ENCODE data around the gene SPAG16. TPM values are rescaled to one million over a fixed set of nuclear protein-coding genes. Genes with fewer than 3 reads are reported as not detected.

The SPAG16 gene
- total and polyA plus RNA-seq, 3 experiments from 2014 or later, result 7.7 to 15.3 (median 8.2) TPM

DNA sequence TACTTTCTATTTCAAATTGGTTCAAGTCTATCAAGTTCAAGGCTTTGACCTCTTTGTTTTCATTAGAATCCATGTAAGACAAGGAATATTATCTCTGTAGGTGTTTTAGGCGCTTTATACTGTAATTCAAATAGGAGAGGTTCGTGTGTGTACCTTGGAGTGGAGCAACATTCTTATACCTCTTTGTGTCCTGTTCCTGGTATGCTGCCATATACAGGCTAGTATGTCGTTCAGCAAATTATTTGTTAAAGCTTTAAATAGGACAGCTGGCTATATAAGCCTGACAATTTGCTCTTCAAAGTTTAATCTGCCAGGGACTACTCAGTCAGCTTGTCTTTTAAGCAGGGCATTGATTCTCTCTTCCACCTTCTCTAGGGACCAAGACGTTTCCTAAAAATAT, 31.1 kb upstream of the SPAG16 start:
- H3K4me3 Mint-ChIP-seq, result peak overlapping the region in 1 of 7 donors; percentile 42
- DNase-seq, result no peak
- H3K27me3 ChIP-seq (ENCODE audit: insufficient read depth, low read length, poor library complexity, severe bottlenecking), result no peaks in the 10 kb centered on the region
- H3K36me3 ChIP-seq (ENCODE audit: insufficient read depth, low read length), result no peaks in the 10 kb centered on the region
- H3K4me3 ChIP-seq (ENCODE audit: low read length), result no peak overlapping the region
- no peaks in the 10 kb centered on the region for H3K9me3 Mint-ChIP-seq
- peaks cover 0 to 12% of the 10 kb centered on the region in 2 donors for H3K27me3 Mint-ChIP-seq
- ChIA-PET POLR2A (no interaction called here), CTCF (no interaction called here)
- H3K4me1 Mint-ChIP-seq, result no peaks in the 10 kb centered on the region
- no peaks in the 10 kb centered on the region for H3K9me3 ChIP-seq (ENCODE audit: low read length)
- no peaks in the 10 kb centered on the region for H3K4me1 ChIP-seq (ENCODE audit: insufficient read depth, low read length)
- H3K27ac Mint-ChIP-seq, result no peak overlapping the region
- H3K36me3 Mint-ChIP-seq, result no peaks in the 10 kb centered on the region
- no peak overlapping the region for H3K27ac ChIP-seq (ENCODE audit: low read depth, low read length)

GRCh38 chr2:213259266-213259665, 25.0 kb upstream of the SPAG16 start:
- Mint-ChIP-seq H3K4me1 (no peaks in the 10 kb centered on the region), H3K9me3 (no peaks in the 10 kb centered on the region), H3K27me3 (peaks cover 0 to 12% of the 10 kb centered on the region in 2 donors), H3K27ac (no peak overlapping the region), H3K36me3 (no peaks in the 10 kb centered on the region), H3K4me3 (no peak overlapping the region)
- Histone ChIP-seq H3K27ac (ENCODE audit: low read depth, low read length) (no peak overlapping the region), H3K4me1 (ENCODE audit: insufficient read depth, low read length) (no peaks in the 10 kb centered on the region), H3K9me3 (ENCODE audit: low read length) (no peaks in the 10 kb centered on the region), H3K27me3 (ENCODE audit: insufficient read depth, low read length, poor library complexity, severe bottlenecking) (no peaks in the 10 kb centered on the region), H3K4me3 (ENCODE audit: low read length) (no peak overlapping the region), H3K36me3 (ENCODE audit: insufficient read depth, low read length) (no peaks in the 10 kb centered on the region)
- CTCF ChIA-PET, result no interaction called here
- POLR2A ChIA-PET, result no interaction called here
- DNase-seq, result no peak

- peaks cover 0 to 3% of the 10 kb centered on the region in 2 donors for H3K27me3 Mint-ChIP-seq
- CTCF ChIA-PET, result no interaction called here
- H3K36me3 Mint-ChIP-seq, result no peaks in the 10 kb centered on the region
- no peak overlapping the region for H3K27ac Mint-ChIP-seq
- Histone ChIP-seq H3K27me3 (ENCODE audit: insufficient read depth, low read length, poor library complexity, severe bottlenecking) (no peaks in the 10 kb centered on the region), H3K36me3 (ENCODE audit: insufficient read depth, low read length) (no peaks in the 10 kb centered on the region), H3K4me1 (ENCODE audit: insufficient read depth, low read length) (no peaks in the 10 kb centered on the region), H3K4me3 (ENCODE audit: low read length) (no peak overlapping the region), H3K9me3 (ENCODE audit: low read length) (no peaks in the 10 kb centered on the region), H3K27ac (ENCODE audit: low read depth, low read length) (no peak overlapping the region)
- no peak for DNase-seq
- POLR2A ChIA-PET, result no interaction called here
- H3K4me3 Mint-ChIP-seq, result no peak overlapping the region
- no peaks in the 10 kb centered on the region for H3K9me3 Mint-ChIP-seq
- no peaks in the 10 kb centered on the region for H3K4me1 Mint-ChIP-seq
Measured at GRCh38 chr2:213261237-213261636, 23.0 kb upstream of the SPAG16 start.

GRCh38 chr2:213261715-213262114, 22.5 kb upstream of the SPAG16 start:
- H3K4me3 ChIP-seq (ENCODE audit: low read length), result no peak overlapping the region
- Mint-ChIP-seq H3K27me3 (peaks cover 0 to 7% of the 10 kb centered on the region in 2 donors), H3K9me3 (no peaks in the 10 kb centered on the region), H3K36me3 (no peaks in the 10 kb centered on the region), H3K4me1 (no peaks in the 10 kb centered on the region), H3K4me3 (no peak overlapping the region), H3K27ac (no peak overlapping the region)
- no peaks in the 10 kb centered on the region for H3K36me3 ChIP-seq (ENCODE audit: insufficient read depth, low read length)
- H3K4me1 ChIP-seq (ENCODE audit: insufficient read depth, low read length), result no peaks in the 10 kb centered on the region
- CTCF ChIA-PET, result no interaction called here
- H3K9me3 ChIP-seq (ENCODE audit: low read length), result no peaks in the 10 kb centered on the region
- H3K27me3 ChIP-seq (ENCODE audit: insufficient read depth, low read length, poor library complexity, severe bottlenecking), result no peaks in the 10 kb centered on the region
- DNase-seq, result no peak
- POLR2A ChIA-PET, result no interaction called here
- no peak overlapping the region for H3K27ac ChIP-seq (ENCODE audit: low read depth, low read length)

GRCh38 chr2:213265679-213266078, 18.6 kb upstream of the SPAG16 start:
- no peak for DNase-seq
- CTCF ChIA-PET, result no interaction called here
- Histone ChIP-seq H3K4me1 (ENCODE audit: insufficient read depth, low read length) (no peaks in the 10 kb centered on the region), H3K9me3 (ENCODE audit: low read length) (no peaks in the 10 kb centered on the region), H3K4me3 (ENCODE audit: low read length) (no peak overlapping the region), H3K27ac (ENCODE audit: low read depth, low read length) (no peak overlapping the region), H3K36me3 (ENCODE audit: insufficient read depth, low read length) (no peaks in the 10 kb centered on the region), H3K27me3 (ENCODE audit: insufficient read depth, low read length, poor library complexity, severe bottlenecking) (no peaks in the 10 kb centered on the region)
- Mint-ChIP-seq H3K27ac (no peak overlapping the region), H3K36me3 (no peaks in the 10 kb centered on the region), H3K4me1 (no peaks in the 10 kb centered on the region), H3K27me3 (peaks cover 0 to 10% of the 10 kb centered on the region in 2 donors), H3K4me3 (no peak overlapping the region), H3K9me3 (no peaks in the 10 kb centered on the region)
- POLR2A ChIA-PET, result no interaction called here

GRCh38 chr2:213266421-213266820, 17.8 kb upstream of the SPAG16 start:
- Histone ChIP-seq H3K4me1 (ENCODE audit: insufficient read depth, low read length) (no peaks in the 10 kb centered on the region), H3K9me3 (ENCODE audit: low read length) (no peaks in the 10 kb centered on the region), H3K27me3 (ENCODE audit: insufficient read depth, low read length, poor library complexity, severe bottlenecking) (no peaks in the 10 kb centered on the region), H3K36me3 (ENCODE audit: insufficient read depth, low read length) (no peaks in the 10 kb centered on the region), H3K4me3 (ENCODE audit: low read length) (no peak overlapping the region), H3K27ac (ENCODE audit: low read depth, low read length) (no peak overlapping the region)
- Mint-ChIP-seq H3K36me3 (no peaks in the 10 kb centered on the region), H3K9me3 (no peaks in the 10 kb centered on the region), H3K27me3 (peaks cover 0 to 10% of the 10 kb centered on the region in 2 donors), H3K4me3 (no peak overlapping the region), H3K4me1 (no peaks in the 10 kb centered on the region), H3K27ac (no peak overlapping the region)
- no peak for DNase-seq
- ChIA-PET CTCF (no interaction called here), POLR2A (no interaction called here)

GRCh38 chr2:213271947-213272346, 12.3 kb upstream of the SPAG16 start:
- Histone ChIP-seq H3K27ac (ENCODE audit: low read depth, low read length) (no peak overlapping the region), H3K4me3 (ENCODE audit: low read length) (no peak overlapping the region), H3K36me3 (ENCODE audit: insufficient read depth, low read length) (no peaks in the 10 kb centered on the region), H3K4me1 (ENCODE audit: insufficient read depth, low read length) (no peaks in the 10 kb centered on the region), H3K9me3 (ENCODE audit: low read length) (no peaks in the 10 kb centered on the region), H3K27me3 (ENCODE audit: insufficient read depth, low read length, poor library complexity, severe bottlenecking) (no peaks in the 10 kb centered on the region)
- no peak overlapping the region for H3K27ac Mint-ChIP-seq
- H3K4me1 Mint-ChIP-seq, result no peaks in the 10 kb centered on the region
- no peak overlapping the region for H3K4me3 Mint-ChIP-seq
- H3K27me3 Mint-ChIP-seq, result peaks cover 4 to 11% of the 10 kb centered on the region in 2 donors
- H3K9me3 Mint-ChIP-seq, result peaks cover 1 to 6% (median 2%) of the 10 kb centered on the region in 5 donors
- DNase-seq, result no peak
- H3K36me3 Mint-ChIP-seq, result peaks cover 0 to 8% (median 0%) of the 10 kb centered on the region in 3 donors
- ChIA-PET CTCF (no interaction called here), POLR2A (no interaction called here)

GRCh38 chr2:213274143-213274542, 10.1 kb upstream of the SPAG16 start:
- no peaks in the 10 kb centered on the region for H3K36me3 ChIP-seq (ENCODE audit: insufficient read depth, low read length)
- peaks cover 0 to 19% (median 2%) of the 10 kb centered on the region in 3 donors for H3K36me3 Mint-ChIP-seq
- H3K4me3 ChIP-seq (ENCODE audit: low read length), result no peak overlapping the region
- DNase-seq, result no peak
- H3K27ac ChIP-seq (ENCODE audit: low read depth, low read length), result no peak overlapping the region
- H3K27me3 Mint-ChIP-seq, result peaks cover 16 to 20% of the 10 kb centered on the region in 2 donors
- H3K27ac Mint-ChIP-seq, result no peak overlapping the region
- no peaks in the 10 kb centered on the region for H3K27me3 ChIP-seq (ENCODE audit: insufficient read depth, low read length, poor library complexity, severe bottlenecking)
- ChIA-PET POLR2A (no interaction called here), CTCF (no interaction called here)
- H3K9me3 Mint-ChIP-seq, result peaks cover 8 to 15% (median 13%) of the 10 kb centered on the region in 5 donors
- no peaks in the 10 kb centered on the region for H3K9me3 ChIP-seq (ENCODE audit: low read length)
- no peaks in the 10 kb centered on the region for H3K4me1 Mint-ChIP-seq
- no peak overlapping the region for H3K4me3 Mint-ChIP-seq
- no peaks in the 10 kb centered on the region for H3K4me1 ChIP-seq (ENCODE audit: insufficient read depth, low read length)

DNA sequence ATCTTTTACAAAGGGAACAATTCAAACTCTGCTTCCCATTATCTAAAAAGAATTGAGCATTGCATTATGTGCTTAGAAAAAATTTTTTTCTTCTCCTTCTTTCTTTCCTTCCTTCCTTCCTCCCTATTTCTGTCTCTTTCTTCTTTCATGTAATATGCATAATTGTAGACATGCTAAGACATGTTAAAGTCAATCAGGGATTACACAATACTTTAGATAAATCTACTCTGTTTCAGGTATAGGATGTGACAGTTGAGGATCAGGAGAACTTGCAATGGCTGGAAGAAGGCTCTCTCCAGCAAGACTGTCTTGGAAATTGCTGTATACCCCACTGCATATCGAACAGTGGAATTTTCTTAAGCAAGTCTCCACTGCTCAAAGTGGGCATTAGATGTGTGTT, 9.0 kb upstream of the SPAG16 start:
- Mint-ChIP-seq H3K9me3 (peaks cover 8 to 15% (median 13%) of the 10 kb centered on the region in 5 donors), H3K4me1 (no peaks in the 10 kb centered on the region), H3K27ac (no peak overlapping the region), H3K27me3 (peaks cover 16 to 24% of the 10 kb centered on the region in 2 donors), H3K36me3 (peaks cover 0 to 21% (median 2%) of the 10 kb centered on the region in 3 donors), H3K4me3 (no peak overlapping the region)
- Histone ChIP-seq H3K4me3 (ENCODE audit: low read length) (no peak overlapping the region), H3K4me1 (ENCODE audit: insufficient read depth, low read length) (no peaks in the 10 kb centered on the region), H3K36me3 (ENCODE audit: insufficient read depth, low read length) (no peaks in the 10 kb centered on the region), H3K27ac (ENCODE audit: low read depth, low read length) (no peak overlapping the region), H3K9me3 (ENCODE audit: low read length) (no peaks in the 10 kb centered on the region), H3K27me3 (ENCODE audit: insufficient read depth, low read length, poor library complexity, severe bottlenecking) (no peaks in the 10 kb centered on the region)
- no peak for DNase-seq
- ChIA-PET POLR2A (no interaction called here), CTCF (no interaction called here)

All from CD8-positive, alpha-beta memory T cell (primary cell).